Sigmoid colon (tissue), 4 donors: ENCODE data around the gene CEL.

ENCODE experiments used
- EP300 ChIP-seq, 4 donors: sonication (generic); formaldehyde crosslinking; IDR thresholded peaks; one replicate each; pipeline ENCODE4 v1.6.1; 2017; ENCODE audit warnings: antibody characterized with exemption in 4 of 4
- POLR2A ChIP-seq, 2 donors: fragments of 450-650 bp; IDR thresholded peaks; one replicate each; pipeline ENCODE4 v1.6.1; 2016; ENCODE audit warnings: antibody characterized with exemption in 2 of 2, mild to moderate bottlenecking in 2 of 2, moderate library complexity in 2 of 2
- POLR2AphosphoS5 ChIP-seq, 4 donors: sonication (generic); formaldehyde crosslinking; IDR thresholded peaks; one replicate each; pipeline ENCODE4 v1.6.1; 2017; ENCODE audit warnings: antibody characterized with exemption in 4 of 4
- TF ChIP-seq, protein P1 (sequence below), 4 experiments: fragments of 450-650 bp in 3 of 4; fragments of 200-600 bp in 1 of 4; IDR thresholded peaks; one replicate each; pipeline ENCODE4 v1.5.1; 2016 to 2019; ENCODE audit warnings: antibody characterized with exemption in 4 of 4, mild to moderate bottlenecking in 3 of 4, moderate library complexity in 2 of 4

DNA sequence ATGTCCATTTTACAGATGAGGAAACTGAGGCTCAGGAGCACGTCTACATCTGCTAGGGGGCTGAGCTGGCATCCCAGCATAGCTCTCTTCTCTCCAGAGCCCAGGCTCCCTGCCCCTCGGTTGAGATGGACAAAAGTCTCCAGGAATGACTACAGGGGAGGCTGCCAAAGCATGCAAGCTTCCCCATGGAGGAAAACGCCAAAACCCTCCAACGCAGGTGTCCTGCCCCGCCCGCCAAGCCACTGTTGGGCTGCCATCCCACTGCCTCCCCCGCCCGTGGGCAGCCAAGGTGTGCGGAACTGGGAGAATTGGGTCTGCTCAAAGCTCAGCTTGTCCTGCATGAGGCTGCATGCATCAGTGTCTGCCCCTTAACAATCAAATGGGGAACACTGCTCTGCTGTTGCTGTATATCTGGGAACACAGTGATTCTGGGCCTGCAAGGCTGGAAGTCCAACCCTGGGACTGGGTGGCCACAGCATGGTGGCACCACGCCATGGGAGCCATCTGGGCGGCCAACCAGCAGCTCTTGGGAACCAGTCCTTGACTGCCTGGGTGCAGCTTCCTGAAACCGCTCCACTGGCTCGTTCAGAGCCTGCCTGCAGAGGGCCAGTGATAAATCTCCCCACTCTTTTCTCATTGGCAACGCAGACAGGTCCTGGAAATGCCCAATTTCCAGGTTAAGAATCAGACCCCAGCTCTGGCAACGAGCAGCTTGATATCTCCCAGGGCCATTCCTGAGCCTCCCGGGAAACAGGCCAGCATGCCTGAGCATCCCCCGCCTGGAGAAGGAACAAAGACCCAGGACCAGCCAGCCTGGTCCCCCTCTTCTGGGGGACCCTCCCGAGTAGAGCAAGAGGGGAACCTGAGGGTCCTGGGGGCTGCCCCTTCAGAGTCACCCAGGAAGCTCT, 55.7 kb downstream of the CEL start:
- peak in 1 of 4 donors; percentile 25 for TF ChIP-seq POLR2AphosphoS5 (IDR thresholded peaks at IDR 0.05)
- TF ChIP-seq, protein P1, sequence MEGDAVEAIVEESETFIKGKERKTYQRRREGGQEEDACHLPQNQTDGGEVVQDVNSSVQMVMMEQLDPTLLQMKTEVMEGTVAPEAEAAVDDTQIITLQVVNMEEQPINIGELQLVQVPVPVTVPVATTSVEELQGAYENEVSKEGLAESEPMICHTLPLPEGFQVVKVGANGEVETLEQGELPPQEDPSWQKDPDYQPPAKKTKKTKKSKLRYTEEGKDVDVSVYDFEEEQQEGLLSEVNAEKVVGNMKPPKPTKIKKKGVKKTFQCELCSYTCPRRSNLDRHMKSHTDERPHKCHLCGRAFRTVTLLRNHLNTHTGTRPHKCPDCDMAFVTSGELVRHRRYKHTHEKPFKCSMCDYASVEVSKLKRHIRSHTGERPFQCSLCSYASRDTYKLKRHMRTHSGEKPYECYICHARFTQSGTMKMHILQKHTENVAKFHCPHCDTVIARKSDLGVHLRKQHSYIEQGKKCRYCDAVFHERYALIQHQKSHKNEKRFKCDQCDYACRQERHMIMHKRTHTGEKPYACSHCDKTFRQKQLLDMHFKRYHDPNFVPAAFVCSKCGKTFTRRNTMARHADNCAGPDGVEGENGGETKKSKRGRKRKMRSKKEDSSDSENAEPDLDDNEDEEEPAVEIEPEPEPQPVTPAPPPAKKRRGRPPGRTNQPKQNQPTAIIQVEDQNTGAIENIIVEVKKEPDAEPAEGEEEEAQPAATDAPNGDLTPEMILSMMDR (IDR thresholded peaks at IDR 0.05), result no peak
- TF ChIP-seq POLR2A (IDR thresholded peaks at IDR 0.05), result no peak
- no peak for TF ChIP-seq EP300 (IDR thresholded peaks at IDR 0.05)
